HG02840 (cell line): ENCODE data around the gene ELK4.

ENCODE experiments used
- ATAC-seq: cut with Tn5 transposase; IDR thresholded peaks from one replicate; pipeline ENCODE4 v1.9.1; 2021; ENCODE audit warnings: mild to moderate bottlenecking, moderate library complexity, moderate number of reproducible peaks; ENCODE audit not compliant: unreplicated experiment, low FRiP score

The ELK4 gene

DNA sequence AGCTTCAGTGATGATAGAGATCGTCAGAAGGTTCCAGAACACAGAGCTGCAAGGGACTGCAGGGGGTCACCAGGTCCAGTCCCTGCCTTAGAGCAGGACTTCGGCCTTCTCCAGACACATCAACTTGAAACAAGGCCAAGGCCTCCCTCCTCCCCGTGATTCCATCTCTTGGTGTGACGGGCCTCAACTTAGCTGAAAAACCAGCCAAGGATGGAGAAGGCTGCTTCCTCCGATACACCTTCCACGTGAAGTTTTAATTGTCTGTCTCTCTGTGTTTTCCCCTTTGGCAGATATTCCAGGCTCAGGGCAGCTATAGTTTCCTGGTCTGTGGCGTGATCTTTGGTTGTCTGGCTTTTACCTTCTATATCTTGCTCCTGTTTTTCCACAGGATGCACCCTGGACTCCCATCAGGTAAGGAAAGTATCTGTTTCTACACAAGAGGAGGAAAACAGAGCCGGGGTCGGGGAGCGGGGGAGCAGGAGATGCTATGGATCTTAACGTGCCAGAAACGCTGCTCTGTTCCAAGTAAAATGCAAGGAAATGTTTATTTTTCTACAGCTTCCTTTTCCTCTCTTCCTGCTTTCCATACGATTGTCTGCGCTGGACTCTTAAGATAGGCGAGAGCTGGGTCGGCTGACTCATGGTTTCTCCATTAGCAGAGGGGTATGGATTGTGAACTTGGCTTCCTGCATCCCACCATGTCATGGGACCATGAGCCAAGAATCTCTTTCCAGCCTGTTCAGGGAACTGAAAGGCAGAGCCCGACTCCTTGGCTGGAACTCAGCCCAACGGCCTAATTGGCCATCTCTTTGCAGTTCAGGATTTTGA, 32.8 kb downstream of the ELK4 start:
- no peak for ATAC-seq

DNA sequence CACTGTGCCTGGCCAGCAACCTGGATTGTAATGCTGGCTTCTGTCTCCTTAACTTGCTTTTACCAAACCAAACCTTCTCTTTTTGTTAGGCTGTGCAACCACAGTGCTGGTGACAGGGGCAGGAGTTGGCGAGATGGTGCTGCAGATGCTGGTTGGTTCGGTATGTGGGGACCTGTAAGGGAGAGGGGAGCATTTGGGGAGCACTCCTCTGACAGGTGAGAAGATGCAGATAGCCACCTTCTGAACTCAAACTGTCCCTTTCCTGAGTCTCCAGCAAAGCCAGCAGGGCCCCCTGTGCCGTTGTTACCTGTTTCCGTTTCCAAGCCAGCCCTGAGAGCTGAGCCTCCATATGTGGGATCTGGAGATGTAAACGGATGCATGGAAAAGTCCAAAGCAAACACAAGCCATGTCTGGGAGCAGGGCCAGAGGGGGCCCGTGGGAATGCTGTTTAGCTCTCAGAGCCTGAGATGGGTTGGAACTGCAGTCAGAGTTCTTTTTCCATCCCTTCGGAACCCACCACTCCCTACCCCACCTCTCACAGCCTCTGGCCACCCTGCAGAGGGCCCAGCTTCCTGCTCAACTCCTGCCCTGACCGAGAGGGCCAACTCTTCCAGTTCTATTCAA, 34.0 kb downstream of the ELK4 start:
- no peak for ATAC-seq

DNA sequence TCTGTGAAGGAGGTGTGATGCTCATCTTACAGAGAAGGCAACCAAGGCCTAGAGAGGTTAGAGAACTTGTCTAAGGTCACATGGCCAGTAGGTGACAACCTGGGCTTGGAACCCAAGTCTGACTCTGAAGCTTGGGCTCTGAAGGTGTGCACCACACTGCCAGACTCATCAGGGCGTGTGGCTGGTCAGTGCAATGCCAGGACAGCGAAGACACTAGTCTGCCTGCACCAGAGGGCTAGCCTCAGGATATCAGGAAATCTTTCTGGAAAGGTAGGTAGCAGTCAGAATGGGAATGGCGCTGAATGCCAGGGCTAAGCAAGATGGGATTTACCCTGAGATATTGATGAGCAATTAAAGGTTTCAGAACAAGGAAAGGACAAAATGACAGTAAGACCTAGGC, 34.9 kb downstream of the ELK4 start:
- ATAC-seq, result no peak

DNA sequence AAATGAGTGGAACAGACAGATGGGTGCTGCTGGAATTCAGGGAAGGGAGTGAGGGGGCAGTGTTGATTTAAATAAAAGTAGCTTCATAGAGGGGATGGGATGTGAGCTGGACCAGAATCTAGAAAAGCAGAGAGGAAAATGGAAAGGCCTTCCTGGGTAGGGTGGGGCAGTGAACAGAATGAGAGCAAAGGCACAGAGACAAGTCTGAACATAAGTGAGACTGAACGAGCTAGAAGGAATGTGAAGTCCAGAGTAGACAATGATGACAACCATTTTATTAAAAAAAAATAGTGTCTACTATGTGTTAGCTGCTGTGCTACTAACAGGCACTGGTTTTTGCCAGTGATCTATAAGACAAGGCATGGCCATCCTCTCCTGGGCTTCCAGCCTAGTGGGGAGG, 36.0 kb downstream of the ELK4 start:
- ATAC-seq, result no peak

DNA sequence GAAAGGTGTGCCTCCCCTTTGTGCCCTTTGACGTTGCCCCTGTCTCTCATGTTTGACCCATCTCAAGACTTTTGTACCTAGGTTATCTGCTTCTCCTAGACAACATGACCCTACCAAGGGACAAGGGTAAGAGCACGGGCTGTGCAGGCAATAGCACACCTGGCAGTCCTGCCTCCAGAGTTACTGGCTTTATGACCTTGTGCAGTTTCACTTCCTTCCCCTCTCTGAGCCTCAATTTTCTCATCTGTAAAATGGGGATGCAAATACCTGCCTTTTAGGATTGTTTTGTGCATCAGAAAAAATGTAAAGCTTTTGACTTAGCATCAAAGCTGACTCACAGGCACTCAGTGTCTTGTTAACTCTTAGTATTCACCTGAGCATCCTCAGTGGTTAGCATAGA, 36.4 kb downstream of the ELK4 start:
- ATAC-seq, result no peak

DNA sequence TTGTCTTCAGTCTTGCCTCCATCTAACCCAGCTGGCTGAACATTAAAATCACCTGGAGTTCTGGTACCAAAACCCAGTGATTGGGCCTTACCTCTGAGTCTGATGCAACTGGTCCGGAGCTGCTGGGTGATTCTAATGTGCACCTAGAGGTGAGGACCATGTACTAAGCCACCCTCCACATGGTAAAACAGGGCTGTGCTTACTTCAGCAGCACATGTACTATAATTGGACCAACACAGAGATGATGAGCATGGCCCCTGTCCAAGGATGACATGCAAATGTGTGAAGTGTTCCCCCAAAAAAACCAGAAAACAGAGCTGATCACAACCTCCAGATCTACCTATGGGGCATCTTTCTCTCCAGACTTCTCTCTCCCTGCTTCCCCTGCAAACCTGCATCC, 37.0 kb downstream of the ELK4 start:
- no peak for ATAC-seq

DNA sequence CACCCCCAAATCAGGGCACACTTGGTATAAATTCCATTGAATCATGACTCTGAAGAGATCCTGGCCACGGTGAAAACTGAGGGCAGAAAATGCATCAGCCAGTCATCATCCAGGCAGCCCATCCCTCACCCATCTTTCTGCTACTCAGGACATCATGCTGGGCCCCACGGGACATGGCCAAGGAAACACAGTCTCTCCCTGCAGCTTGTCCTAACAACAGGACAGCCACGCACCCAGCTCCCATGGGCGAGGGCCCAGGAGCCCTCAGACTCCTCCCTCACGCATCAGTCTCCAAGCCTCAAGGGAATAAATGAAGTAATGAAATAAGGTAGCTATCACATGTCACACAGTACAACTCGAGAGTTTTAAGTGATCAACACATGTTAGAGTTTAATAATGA, 37.8 kb downstream of the ELK4 start:
- no peak for ATAC-seq

DNA sequence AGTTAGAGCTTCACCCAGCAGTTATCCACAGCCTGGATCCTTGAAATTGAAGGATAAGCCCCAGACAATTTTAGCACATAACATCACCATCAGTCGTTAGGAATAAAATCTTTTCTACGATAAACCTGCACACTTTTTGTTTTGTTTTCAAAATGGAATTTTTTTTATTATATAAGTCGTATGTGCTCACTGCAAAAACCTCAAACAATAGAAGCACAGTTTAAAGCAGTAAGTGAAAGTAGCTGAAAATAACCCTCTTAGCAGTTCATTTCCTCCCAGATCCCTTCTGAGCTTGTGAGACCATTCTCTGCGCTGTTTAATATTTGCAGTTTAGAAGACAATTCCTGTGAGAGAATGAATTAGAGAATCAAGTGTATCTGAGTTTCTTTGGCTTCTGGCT, 38.3 kb downstream of the ELK4 start:
- ATAC-seq, result no peak

DNA sequence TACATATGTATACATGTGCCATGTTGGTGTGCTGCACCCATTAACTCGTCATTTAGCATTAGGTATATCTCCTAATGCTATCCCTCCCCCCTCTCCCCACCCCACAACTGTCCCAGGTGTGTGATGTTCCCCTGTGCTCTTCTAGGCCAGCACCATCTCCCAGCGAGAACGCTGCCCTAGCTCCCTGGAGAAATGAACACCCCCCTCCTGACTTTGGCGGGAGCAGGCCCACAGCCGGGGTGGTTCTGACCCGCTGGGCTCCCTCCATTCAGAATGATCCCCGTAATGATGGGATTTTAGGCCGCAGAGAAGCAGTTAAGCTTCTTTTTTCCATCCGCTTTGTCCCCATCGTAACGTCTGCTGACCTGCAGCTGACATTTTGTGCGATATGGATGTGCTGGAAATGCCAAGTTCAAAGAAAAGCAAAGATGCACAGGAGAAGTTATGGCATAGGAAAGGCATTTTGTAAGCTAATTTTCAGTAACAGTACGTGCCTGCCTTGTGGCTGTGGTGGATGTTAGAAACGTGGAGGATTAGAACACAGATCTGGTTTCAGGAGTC, 39.3 kb downstream of the ELK4 start:
- no peak for ATAC-seq

DNA sequence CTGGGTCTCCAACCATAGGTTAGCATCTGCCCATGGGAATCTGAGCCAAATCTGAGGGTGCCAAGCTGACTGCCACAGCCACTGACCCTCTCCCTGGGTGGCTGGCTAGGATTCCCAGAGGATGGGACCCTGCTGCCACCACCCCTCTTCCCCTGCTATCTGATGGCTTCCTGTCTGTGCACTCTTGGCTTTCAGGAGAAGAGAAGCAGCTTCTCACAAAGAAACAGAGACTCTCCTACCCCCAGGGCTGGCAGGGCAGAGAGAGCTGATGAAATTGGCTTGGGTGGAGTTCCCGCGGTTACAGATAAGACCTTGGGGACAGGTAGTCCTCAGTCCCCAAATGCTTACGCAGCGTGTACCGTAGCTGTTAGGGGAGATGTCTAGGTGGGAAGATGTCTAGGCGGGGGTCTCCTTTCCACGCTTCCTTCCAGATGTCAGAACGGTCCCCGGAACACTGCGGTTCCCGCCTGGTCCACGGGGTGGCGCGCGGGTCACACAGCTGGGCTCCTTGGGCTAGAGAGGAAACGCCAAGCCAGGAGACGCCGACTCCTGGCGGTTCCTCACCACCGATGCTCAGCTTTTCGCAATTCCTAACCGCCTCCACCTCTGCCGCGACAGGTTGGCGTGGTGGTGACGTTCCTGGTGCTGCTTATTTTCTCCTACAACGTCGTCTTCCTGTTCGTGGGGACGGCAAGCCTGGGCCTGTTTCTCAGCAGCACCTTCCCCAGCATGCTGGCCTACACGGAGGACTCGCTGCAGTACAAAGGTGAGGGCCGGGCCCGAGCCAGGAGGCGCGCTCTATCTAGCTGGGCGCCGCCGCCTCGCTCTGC, 40.1 kb downstream of the ELK4 start:
- ATAC-seq, result peak; percentile 61

DNA sequence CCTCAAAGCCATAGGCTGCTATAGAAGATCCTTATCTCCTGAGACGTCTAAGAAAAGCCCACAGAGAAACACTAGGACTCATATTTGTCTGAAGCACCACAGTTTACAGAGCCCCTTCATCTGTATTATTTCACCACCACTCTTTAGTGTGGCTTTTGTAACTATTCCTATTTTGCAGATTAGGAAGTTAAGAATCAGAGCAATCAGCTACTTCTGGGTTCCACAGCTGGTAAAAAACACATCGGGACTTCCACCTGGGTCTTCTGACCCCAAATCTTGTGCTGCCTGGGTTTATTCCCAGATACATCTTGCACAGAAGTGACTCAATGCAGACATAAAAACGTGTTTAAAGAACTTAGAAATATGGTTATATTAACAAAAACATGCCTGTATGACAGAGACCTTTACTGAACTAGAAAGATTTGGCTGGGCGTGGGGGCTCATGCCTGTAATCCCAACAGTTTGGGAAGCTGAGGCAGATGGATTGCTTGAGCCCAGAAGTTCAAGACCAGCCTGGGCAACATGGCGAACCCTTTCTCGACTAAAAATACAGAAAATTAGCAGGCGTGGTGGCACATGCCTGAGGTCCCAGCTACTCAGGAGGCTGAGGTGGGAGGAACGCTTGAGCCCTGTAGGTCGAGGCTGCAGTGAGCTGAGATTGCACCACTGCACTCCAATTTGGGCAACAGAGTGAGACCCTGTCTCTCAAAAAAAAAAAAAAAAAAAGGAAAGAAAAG, 40.9 kb downstream of the ELK4 start:
- no peak for ATAC-seq

DNA sequence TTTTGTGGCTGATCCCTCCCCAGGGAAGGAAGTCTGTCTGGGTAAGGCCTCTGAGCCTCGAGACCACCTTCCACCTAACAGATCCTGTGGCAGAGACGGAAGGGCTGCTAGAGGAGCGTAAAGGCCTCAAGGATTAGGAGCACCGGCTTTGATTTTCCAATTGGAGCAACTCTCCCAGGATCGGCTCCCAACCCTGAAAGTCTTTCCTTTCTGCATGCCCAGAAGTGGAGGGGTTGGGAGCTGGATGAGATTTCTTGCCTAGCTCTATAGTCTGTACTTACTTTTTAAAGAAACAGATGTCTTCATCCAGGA, 41.4 kb downstream of the ELK4 start:
- no peak for ATAC-seq

DNA sequence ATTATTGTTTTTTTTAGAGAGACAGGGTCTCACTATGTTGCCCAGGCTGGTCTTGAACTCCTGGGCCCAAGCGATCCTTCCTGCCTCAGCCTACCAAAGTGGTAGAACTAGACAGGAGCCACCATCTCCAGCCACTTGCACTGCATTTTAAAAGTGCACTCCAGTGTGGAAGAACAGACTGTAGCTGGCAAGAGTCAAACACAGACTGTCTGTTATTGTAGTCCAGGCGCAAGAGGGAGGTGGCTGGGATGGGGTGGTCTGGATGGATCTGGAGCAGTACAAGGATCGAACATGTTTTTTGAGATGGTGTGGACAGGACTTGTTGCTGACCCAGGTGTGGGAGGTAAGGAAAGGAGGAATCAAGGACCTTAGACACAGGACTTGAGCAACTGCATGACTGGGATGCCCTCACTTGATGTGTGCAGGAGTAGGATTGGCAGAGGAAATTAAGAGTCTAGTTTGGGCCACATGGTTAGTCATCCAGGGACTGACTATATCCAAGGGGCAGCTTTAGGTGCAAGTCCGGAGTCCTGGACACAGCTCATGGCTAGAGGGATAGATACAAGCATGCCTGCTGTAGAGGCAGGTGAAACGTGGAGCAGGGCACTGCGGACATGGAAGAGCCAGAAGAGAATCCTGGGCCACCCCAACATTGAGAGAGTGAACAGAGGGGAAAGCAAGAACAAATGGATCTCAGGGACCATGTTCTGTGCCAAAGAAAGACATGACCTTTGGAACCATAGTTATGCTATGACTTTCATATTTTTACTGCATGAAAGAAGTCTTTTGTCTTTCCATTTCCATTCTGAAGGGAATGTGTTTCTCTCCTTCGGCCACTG, 42.0 kb downstream of the ELK4 start:
- no peak for ATAC-seq

DNA sequence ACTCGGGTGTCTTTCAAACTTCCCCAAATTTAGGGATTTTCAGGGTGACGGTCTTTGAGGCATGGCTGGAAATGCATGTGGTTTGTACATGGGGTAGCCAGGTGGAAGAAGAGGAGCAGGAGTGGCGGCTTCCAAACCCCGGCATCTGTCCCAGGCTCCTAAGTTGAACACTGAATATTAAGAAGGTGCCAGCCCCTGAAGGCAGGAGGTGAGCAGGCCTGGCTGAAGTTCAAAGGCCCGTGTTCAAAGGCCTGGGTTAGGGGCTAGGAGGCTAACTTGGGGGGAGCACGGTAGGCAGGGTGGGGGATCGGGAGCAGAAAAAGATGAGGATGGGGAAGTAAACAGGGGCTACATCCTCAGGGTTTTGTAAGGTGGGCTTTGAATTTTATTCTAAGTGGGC, 42.8 kb downstream of the ELK4 start:
- ATAC-seq, result no peak

DNA sequence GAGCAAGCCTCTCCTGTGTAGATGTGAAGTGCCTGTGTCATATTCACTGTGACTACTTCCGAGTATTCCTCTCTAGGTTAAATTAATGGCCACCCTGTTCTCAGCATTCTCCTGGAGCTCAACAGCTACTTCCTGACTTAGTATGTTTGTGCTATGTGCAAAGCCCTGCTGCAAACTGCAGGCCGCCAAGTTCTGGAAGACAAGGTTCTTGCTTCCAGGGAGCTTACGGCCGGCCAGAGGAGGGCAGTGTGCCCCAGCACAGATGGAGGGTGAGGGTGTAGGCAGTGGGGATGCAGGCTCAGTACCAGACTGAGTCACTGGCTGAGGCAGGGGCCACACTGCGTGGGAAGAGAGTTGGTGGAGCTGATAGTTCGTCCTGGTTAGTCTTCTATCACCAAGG, 43.2 kb downstream of the ELK4 start:
- ATAC-seq, result no peak

DNA sequence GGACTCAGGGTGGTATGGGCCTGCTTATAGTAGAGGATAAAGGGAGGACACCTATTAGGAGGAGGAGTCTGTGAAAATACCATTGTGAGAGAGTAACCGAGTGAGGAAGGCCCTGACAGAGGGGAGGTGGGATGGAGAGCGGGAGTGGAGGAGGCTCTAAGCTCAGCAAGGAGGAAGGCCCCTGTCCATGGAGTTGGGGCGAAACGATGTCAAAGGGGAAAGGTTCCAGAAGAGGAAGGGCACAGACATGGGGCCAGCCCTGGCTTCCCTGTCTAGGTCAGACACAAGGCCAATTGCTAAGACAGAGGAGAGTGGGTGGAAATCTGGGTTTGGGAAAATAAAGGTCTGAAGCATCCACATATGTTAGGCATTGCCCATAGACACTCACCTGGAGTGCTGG, 44.2 kb downstream of the ELK4 start:
- ATAC-seq, result no peak

DNA sequence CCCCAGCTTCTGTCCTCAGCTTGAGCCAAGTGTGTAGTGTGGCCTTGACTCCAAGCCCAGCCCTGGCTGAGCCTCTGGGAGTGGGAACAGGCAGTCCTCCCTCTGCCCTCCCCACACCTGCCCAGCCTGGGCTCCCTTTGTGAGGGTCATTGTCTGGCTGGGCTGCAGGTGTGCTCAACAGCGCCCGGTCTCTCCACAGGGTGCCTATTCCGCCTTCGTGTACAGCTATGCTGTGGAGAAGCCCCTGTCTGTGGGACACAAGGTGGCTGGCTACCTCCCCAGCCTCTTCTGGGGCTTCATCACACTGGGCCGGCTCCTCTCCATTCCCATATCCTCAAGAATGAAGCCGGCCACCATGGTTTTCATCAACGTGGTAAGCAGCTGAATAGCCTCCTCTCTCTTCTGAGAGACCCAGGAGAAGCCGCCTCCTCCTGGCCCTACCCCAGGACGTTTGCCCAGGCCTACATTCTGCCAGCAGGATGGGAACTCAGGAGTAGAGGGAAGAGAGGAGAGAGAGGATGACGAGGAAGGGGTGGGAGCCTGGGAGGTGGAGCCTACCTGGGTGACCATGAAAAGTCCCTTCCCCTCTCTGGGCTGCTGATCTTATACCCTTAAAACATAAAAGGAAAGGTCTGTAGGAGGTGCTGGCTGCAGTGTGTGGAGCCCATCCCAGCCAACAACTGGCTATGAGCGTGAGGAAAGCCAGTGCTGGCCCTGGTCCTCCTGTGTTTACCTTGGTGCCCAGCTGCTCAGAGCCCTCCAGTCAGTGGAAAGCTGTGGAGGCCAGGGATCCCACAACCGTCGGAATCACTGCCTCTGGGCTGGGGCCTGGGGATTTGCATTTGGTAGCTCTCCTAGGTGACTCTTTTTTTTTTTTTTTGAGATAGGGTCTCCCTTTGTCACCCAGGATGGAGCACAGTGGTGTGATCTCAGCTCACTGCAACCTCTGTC, 45.7 kb downstream of the ELK4 start:
- no peak for ATAC-seq

DNA sequence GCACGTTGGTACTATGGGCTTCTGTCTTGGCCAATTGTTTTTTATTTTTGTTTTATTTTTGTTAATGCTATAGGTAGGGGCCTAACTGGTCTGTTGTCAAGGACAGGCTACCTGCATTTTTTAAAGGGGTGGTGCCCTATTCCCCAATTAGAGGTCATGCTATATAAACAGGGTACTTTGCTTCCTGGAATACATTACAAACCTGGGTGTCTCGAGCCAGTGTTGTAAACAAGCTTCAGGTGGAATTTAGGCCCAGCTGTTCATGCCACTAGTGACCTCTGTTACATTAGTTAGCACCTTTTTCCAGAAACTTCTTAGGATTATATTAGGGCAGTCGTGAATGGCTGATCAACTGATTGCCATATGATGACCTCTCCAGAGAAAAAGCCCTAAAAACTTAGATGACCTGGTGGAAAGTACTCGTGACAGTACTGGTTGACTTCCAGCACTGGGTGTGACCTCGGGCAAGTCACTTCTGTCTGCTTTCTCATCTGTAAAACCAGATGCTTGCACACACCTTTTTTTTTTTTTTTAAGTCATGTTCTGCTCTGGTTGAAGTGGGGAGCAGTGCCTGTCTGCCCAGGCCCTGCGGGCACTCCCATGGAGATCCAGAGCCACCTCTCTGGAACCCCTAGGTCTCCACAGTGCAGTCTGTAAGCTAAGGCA, 46.5 kb downstream of the ELK4 start:
- ATAC-seq, result no peak
